ENCODE measurements around the gene PUM1. TPM values are rescaled to one million over a fixed set of nuclear protein-coding genes. Genes with fewer than 3 reads are reported as not detected.

The PUM1 gene
- total RNA-seq, 4 donors from 2014 or later: 61.6 to 109 (median 76.9) TPM

GRCh38 chr1:30887485-30888315, 177.8 kb downstream of the PUM1 start:
- H3K27ac ChIP-seq: peak overlapping the region; percentile 25 to 85 (median 50)
- no peak overlapping the region for H3K4me3 ChIP-seq
- no peaks in the 10 kb centered on the region for H3K27me3 ChIP-seq
- no peaks in the 10 kb centered on the region for H3K36me3 ChIP-seq
- no peak for DNase-seq
- H3K9me3 ChIP-seq: no peaks in the 10 kb centered on the region
- H3K4me1 ChIP-seq: peaks cover 0 to 39% (median 0%) of the 10 kb centered on the region in 4 donors
- TF ChIP-seq CTCF (IDR thresholded peaks at IDR 0.05) (no peak), POLR2A (IDR thresholded peaks at IDR 0.05) (no peak)

- Histone ChIP-seq H3K36me3 (no peaks in the 10 kb centered on the region), H3K4me1 (peaks cover 0 to 39% (median 1%) of the 10 kb centered on the region in 4 donors), H3K27me3 (no peaks in the 10 kb centered on the region), H3K27ac (peak overlapping the region in 2 of 4 donors; percentile 74 to 85), H3K4me3 (no peak overlapping the region), H3K9me3 (no peaks in the 10 kb centered on the region)
- TF ChIP-seq CTCF (IDR thresholded peaks at IDR 0.05) (no peak), POLR2A (IDR thresholded peaks at IDR 0.05) (no peak)
- no peak for DNase-seq
Measured at GRCh38 chr1:30886710-30887428, 178.6 kb downstream of the PUM1 start.

GRCh38 chr1:30885570-30886522, 179.7 kb downstream of the PUM1 start:
- H3K27ac ChIP-seq: peak overlapping the region in 2 of 4 donors; percentile 32 to 85
- H3K4me1 ChIP-seq: peaks cover 0 to 33% (median 3%) of the 10 kb centered on the region in 4 donors
- no peak overlapping the region for H3K4me3 ChIP-seq
- H3K27me3 ChIP-seq: no peaks in the 10 kb centered on the region
- no peaks in the 10 kb centered on the region for H3K9me3 ChIP-seq
- DNase-seq: no peak
- TF ChIP-seq POLR2A (IDR thresholded peaks at IDR 0.05) (no peak), CTCF (IDR thresholded peaks at IDR 0.05) (no peak)
- H3K36me3 ChIP-seq: no peaks in the 10 kb centered on the region

- H3K27ac ChIP-seq: no peak overlapping the region
- TF ChIP-seq POLR2A (IDR thresholded peaks at IDR 0.05): no peak
- TF ChIP-seq CTCF (IDR thresholded peaks at IDR 0.05): no peak
Measured at GRCh38 chr1:30884723-30885122, 180.8 kb downstream of the PUM1 start.

More at GRCh38 chr1:30884723-30885122, 180.8 kb downstream of the PUM1 start:
- no peaks in the 10 kb centered on the region for H3K36me3 ChIP-seq
- H3K27me3 ChIP-seq: no peaks in the 10 kb centered on the region
- no peak overlapping the region for H3K4me3 ChIP-seq
- no peak for DNase-seq
- H3K9me3 ChIP-seq: no peaks in the 10 kb centered on the region
- H3K4me1 ChIP-seq: peaks cover 0 to 30% (median 3%) of the 10 kb centered on the region in 4 donors
